ENCODE results near the gene SGMS1.

- TF ChIP-seq CTCF (IDR thresholded peaks at IDR 0.05) (no peak), ZFX (IDR thresholded peaks at IDR 0.05; ENCODE audit: borderline replicate concordance) (no peak)
Observed at GRCh38 chr10:50416881-50417280, 206.9 kb downstream of the SGMS1 start.
